ENCODE results near the gene EHF.

Gene EHF

GRCh38 chr11:34634694-34635062, 13.8 kb downstream of the EHF start:
- no peak for DNase-seq (ENCODE audit: low read depth)
- no peak for TF ChIP-seq CTCF (IDR thresholded peaks at IDR 0.05; ENCODE audit: low read length, missing control alignments)
- H3K4me3 ChIP-seq (replicated peaks; ENCODE audit: low read depth, low read length) = no peak overlapping the region

GRCh38 chr11:34636127-34636526, 15.2 kb downstream of the EHF start:
- no peak for DNase-seq (ENCODE audit: low read depth)
- H3K4me3 ChIP-seq (replicated peaks; ENCODE audit: low read depth, low read length) = no peak overlapping the region
- no peak for TF ChIP-seq CTCF (IDR thresholded peaks at IDR 0.05; ENCODE audit: low read length, missing control alignments)

GRCh38 chr11:34637303-34637702, 16.4 kb downstream of the EHF start:
- TF ChIP-seq CTCF (IDR thresholded peaks at IDR 0.05; ENCODE audit: low read length, missing control alignments) = no peak

GRCh38 chr11:34638897-34639296, 18.0 kb downstream of the EHF start:
- no peak for TF ChIP-seq CTCF (IDR thresholded peaks at IDR 0.05; ENCODE audit: low read length, missing control alignments)
- H3K4me3 ChIP-seq (replicated peaks; ENCODE audit: low read depth, low read length) = no peak overlapping the region
- DNase-seq (ENCODE audit: low read depth) = no peak

More at GRCh38 chr11:34637303-34637702, 16.4 kb downstream of the EHF start:
- DNase-seq (ENCODE audit: low read depth) = no peak
- H3K4me3 ChIP-seq (replicated peaks; ENCODE audit: low read depth, low read length) = no peak overlapping the region

- no peak for TF ChIP-seq CTCF (IDR thresholded peaks at IDR 0.05; ENCODE audit: low read length, missing control alignments)
- no peak for DNase-seq (ENCODE audit: low read depth)
- H3K4me3 ChIP-seq (replicated peaks; ENCODE audit: low read depth, low read length) = no peak overlapping the region
Measured at GRCh38 chr11:34639545-34639944, 18.7 kb downstream of the EHF start.

- no peak for DNase-seq (ENCODE audit: low read depth)
- no peak for TF ChIP-seq CTCF (IDR thresholded peaks at IDR 0.05; ENCODE audit: low read length, missing control alignments)
- H3K4me3 ChIP-seq (replicated peaks; ENCODE audit: low read depth, low read length) = no peak overlapping the region
Measured at GRCh38 chr11:34640050-34640923, 19.4 kb downstream of the EHF start.

- no peak overlapping the region for H3K4me3 ChIP-seq (replicated peaks; ENCODE audit: low read depth, low read length)
- no peak for DNase-seq (ENCODE audit: low read depth)
- no peak for TF ChIP-seq CTCF (IDR thresholded peaks at IDR 0.05; ENCODE audit: low read length, missing control alignments)
Measured at GRCh38 chr11:34640924-34641275, 20.0 kb downstream of the EHF start.

Data from fibroblast of pulmonary artery (primary cell).